Body of pancreas (tissue), 4 donors: ENCODE measurements around the gene CCN5.

Experiments used
- CTCF ChIP-seq, 7 experiments: fragments of 450-650 bp in 4 of 7; fragments of 200-600 bp in 3 of 7; sonication (generic) in 3 of 7; IDR thresholded peaks; one replicate each; pipeline ENCODE4 v1.5.1; 2016 to 2019; ENCODE audit warnings: antibody characterized with exemption in 7 of 7
- POLR2A ChIP-seq, 3 donors: fragments of 450-650 bp; IDR thresholded peaks; one replicate each; pipeline ENCODE4 v1.6.1; 2016; ENCODE audit warnings: antibody characterized with exemption in 3 of 3, mild to moderate bottlenecking in 2 of 3

- TF ChIP-seq CTCF (IDR thresholded peaks at IDR 0.05) (no peak), POLR2A (IDR thresholded peaks at IDR 0.05) (no peak)
Observed at GRCh38 chr20:44694159-44694558, 21.0 kb upstream of the CCN5 start.
